CD4-positive, alpha-beta T cell treated with Interferon alpha-2 for 1 hour (primary cell): ENCODE results near the gene SCAF1.

Experiments
- DNase-seq, 2 donors: peaks; one replicate each; pipeline ENCODE4 v3.0.0-alpha.2; 2020 to 2022

SCAF1 gene

GRCh38 chr19:49651029-49651819, 9.2 kb downstream of the SCAF1 start:
- no peak for DNase-seq

GRCh38 chr19:49651820-49652550, 10.0 kb downstream of the SCAF1 start:
- DNase-seq = no peak

GRCh38 chr19:49652551-49653465, 10.8 kb downstream of the SCAF1 start:
- no peak for DNase-seq

GRCh38 chr19:49653466-49653806, 11.4 kb downstream of the SCAF1 start:
- no peak for DNase-seq

- DNase-seq = no peak
These were observed 12.6 kb downstream of the SCAF1 start for GRCh38 chr19:49654581-49654980.

- DNase-seq = no peak
These were observed 13.8 kb downstream of the SCAF1 start for GRCh38 chr19:49655570-49656455.

GRCh38 chr19:49656456-49657109, 14.6 kb downstream of the SCAF1 start:
- no peak for DNase-seq

- no peak for DNase-seq
These were observed 15.6 kb downstream of the SCAF1 start for GRCh38 chr19:49657493-49658138.

GRCh38 chr19:49658139-49658517, 16.1 kb downstream of the SCAF1 start:
- DNase-seq = no peak

- no peak for DNase-seq
These were observed 16.8 kb downstream of the SCAF1 start for GRCh38 chr19:49658566-49659442.

GRCh38 chr19:49660338-49660961, 18.4 kb downstream of the SCAF1 start:
- no peak for DNase-seq

- no peak for DNase-seq
These were observed 20.0 kb downstream of the SCAF1 start for GRCh38 chr19:49662011-49662410.

GRCh38 chr19:49663224-49663623, 21.2 kb downstream of the SCAF1 start:
- DNase-seq = no peak

- peak; percentile 82 to 92 for DNase-seq
These were observed 22.4 kb downstream of the SCAF1 start for GRCh38 chr19:49664171-49665035.

- no peak for DNase-seq
These were observed 23.0 kb downstream of the SCAF1 start for GRCh38 chr19:49665036-49665350.

GRCh38 chr19:49665351-49666119, 23.5 kb downstream of the SCAF1 start, which contains the start of the genes BCL2L12 and IRF3:
Gene BCL2L12, plus strand, starts transcription at chr19:49665933. Its CDS starts 760 bp downstream, at chr19:49666693.
Gene IRF3, minus strand, starts transcription at chr19:49665857. Its CDS starts 1,019 bp downstream, at chr19:49664838.
- DNase-seq = peak; percentile 98 to 99

- DNase-seq = peak in 1 of 2 donors; percentile 15
These were observed 24.1 kb downstream of the SCAF1 start for GRCh38 chr19:49666120-49666444.

GRCh38 chr19:49667473-49667872, 25.5 kb downstream of the SCAF1 start:
- DNase-seq = no peak
